H1 (cell line): ENCODE data around the gene GNLY. TPM values are rescaled to one million over a fixed set of nuclear protein-coding genes. Genes with fewer than 3 reads are reported as not detected.

Source experiments
- CTCF ChIA-PET: fragments of 300-600 bp; sonication (Branson Sonifier 250); formaldehyde crosslinking; loops from one replicate; lab custom pipeline; 2021; ENCODE audit not compliant: partially characterized antibody; lab: Charles Lee
- POLR2A ChIA-PET: fragments of 300-600 bp; sonication (Branson Sonifier 250); formaldehyde crosslinking; loops from one replicate; lab custom pipeline; 2021; ENCODE audit warnings: inconsistent platforms; ENCODE audit not compliant: partially characterized antibody; lab: Charles Lee
- DNase-seq, 2 experiments: peaks; one replicate each; pipeline versions ENCODE4 v3.0.0 to v3.0.0-alpha.2; 2010 to 2022; ENCODE audit warnings: low spot score in 2 of 2, low read depth in 1 of 2, mixed read lengths in 1 of 2
- FAIRE-seq: peaks from 2 replicates; lab custom pipeline; 2011; peaks lifted over from hg19 to GRCh38; lab: Jason Lieb, UNC
- H2AFZ ChIP-seq: 2 replicates; pipeline ENCODE4 v1.8.1; 2012; ENCODE audit warnings: low read length, inconsistent platforms
- H2AK5ac ChIP-seq: 2 replicates; pipeline ENCODE4 v1.6.1; 2013; ENCODE audit warnings: low read depth, low read length
- H2BK120ac ChIP-seq: replicated peaks from 2 replicates; pipeline ENCODE3; 2013; ENCODE audit warnings: low read depth, low read length, inconsistent platforms
- H2BK12ac ChIP-seq: 2 replicates; pipeline ENCODE4 v1.6.1; 2013; ENCODE audit warnings: low read depth, low read length
- H2BK15ac ChIP-seq: 2 replicates; pipeline ENCODE4 v1.6.1; 2013; ENCODE audit warnings: low read length
- H2BK20ac ChIP-seq: 2 replicates; pipeline ENCODE4 v1.6.1; 2013; ENCODE audit warnings: low read length
- H2BK5ac ChIP-seq: 2 replicates; pipeline ENCODE4 v1.6.1; 2013; ENCODE audit warnings: low read depth, low read length
- H3K14ac ChIP-seq: 2 replicates; pipeline ENCODE4 v1.6.1; 2013; ENCODE audit warnings: inconsistent platforms; ENCODE audit not compliant: insufficient read length
- H3K18ac ChIP-seq: 2 replicates; pipeline ENCODE4 v1.6.1; 2013; ENCODE audit warnings: low read length; ENCODE audit errors: extremely low read depth
- H3K23ac ChIP-seq: 2 replicates; pipeline ENCODE4 v1.6.1; 2013; ENCODE audit warnings: inconsistent platforms; ENCODE audit not compliant: insufficient read length
- H3K23me2 ChIP-seq: 2 replicates; pipeline ENCODE4 v1.6.1; 2013; ENCODE audit warnings: low read depth, low read length
- H3K27ac ChIP-seq: 2 replicates; pipeline ENCODE4 v1.6.1; 2011; ENCODE audit warnings: low read depth, low read length, inconsistent platforms
- H3K27me3 ChIP-seq, 4 experiments: replicated peaks in 1 of 4; 1 replicate in 1 of 4; 2 replicates in 3 of 4; pipeline versions ENCODE4 v1.6.1 to v1.8.1; 2011 to 2013; ENCODE audit warnings: low read length in 3 of 4, mild to moderate bottlenecking in 3 of 4, inconsistent platforms in 2 of 4, mixed read lengths in 2 of 4, moderate library complexity in 1 of 4; ENCODE audit not compliant: control insufficient read depth in 3 of 4, insufficient read depth in 3 of 4; ENCODE audit errors: extremely low read depth in 1 of 4
- H3K36me3 ChIP-seq, 4 experiments: 2 replicates each; pipeline versions ENCODE4 v1.6.1 to v1.8.1; 2011 to 2013; ENCODE audit warnings: mild to moderate bottlenecking in 4 of 4, low read length in 3 of 4, moderate library complexity in 2 of 4, control low read depth in 1 of 4, inconsistent platforms in 1 of 4; ENCODE audit not compliant: insufficient read depth in 4 of 4, control insufficient read depth in 2 of 4
- H3K4ac ChIP-seq: replicated peaks from 2 replicates; pipeline ENCODE3; 2013; ENCODE audit warnings: low read length, low read depth, mixed read lengths, inconsistent platforms; ENCODE audit not compliant: insufficient read length
- H3K4me1 ChIP-seq, 4 experiments: replicated peaks in 1 of 4; 1 replicate in 1 of 4; 2 replicates in 3 of 4; pipeline versions ENCODE4 v1.6.1 to v1.8.1; 2011 to 2013; ENCODE audit warnings: low read length in 3 of 4, inconsistent platforms in 2 of 4, mixed read lengths in 1 of 4; ENCODE audit not compliant: insufficient read depth in 4 of 4, control insufficient read depth in 3 of 4
- H3K4me2 ChIP-seq, 2 experiments: 2 replicates each; pipeline versions ENCODE4 v1.6.1 to v1.8.1; 2011 to 2013; ENCODE audit warnings: low read depth in 2 of 2, low read length in 2 of 2, control low read depth in 1 of 2, inconsistent platforms in 1 of 2, mild to moderate bottlenecking in 1 of 2; ENCODE audit not compliant: insufficient read depth in 1 of 2
- H3K4me3 ChIP-seq, 4 experiments: fragments of 200-600, 300-600 bp in 1 of 4; sonication (generic), shearing (Covaris generic), sonication (Bioruptor Twin) in 1 of 4; 2 replicates each; pipeline versions ENCODE4 v1.5.1 to v1.8.1; 2011 to 2016; ENCODE audit warnings: low read length in 4 of 4, low read depth in 3 of 4, control low read depth in 2 of 4, inconsistent platforms in 2 of 4, mild to moderate bottlenecking in 2 of 4, mixed read lengths in 1 of 4, moderate library complexity in 1 of 4; ENCODE audit not compliant: insufficient read depth in 2 of 4; ENCODE audit errors: extremely low read depth in 1 of 4
- H3K56ac ChIP-seq: replicated peaks from 2 replicates; pipeline ENCODE3; 2013; ENCODE audit warnings: low read depth, mild to moderate bottlenecking, mixed read lengths, low read length, inconsistent platforms; ENCODE audit not compliant: insufficient read length
- H3K79me1 ChIP-seq: 2 replicates; pipeline ENCODE4 v1.6.1; 2013; ENCODE audit warnings: low read depth, low read length, control low read depth
- H3K79me2 ChIP-seq, 2 experiments: 2 replicates each; pipeline versions ENCODE4 v1.6.1 to v1.8.1; 2012 to 2013; ENCODE audit warnings: low read length in 2 of 2, mild to moderate bottlenecking in 2 of 2, inconsistent platforms in 1 of 2; ENCODE audit not compliant: insufficient read depth in 2 of 2, control insufficient read depth in 1 of 2
- H3K9ac ChIP-seq, 4 experiments: replicated peaks in 1 of 4; 1 replicate in 1 of 4; 2 replicates in 3 of 4; pipeline versions ENCODE4 v1.6.1 to v1.8.1; 2011 to 2013; ENCODE audit warnings: low read depth in 3 of 4, low read length in 3 of 4, control low read depth in 2 of 4, mild to moderate bottlenecking in 2 of 4, moderate library complexity in 2 of 4, inconsistent platforms in 1 of 4; ENCODE audit errors: extremely low read depth in 1 of 4
- H3K9me3 ChIP-seq, 2 experiments: 2 replicates each; pipeline versions ENCODE4 v1.6.1 to v1.8.1; 2012 to 2013; ENCODE audit warnings: mild to moderate bottlenecking in 2 of 2, moderate library complexity in 2 of 2, control low read depth in 1 of 2, inconsistent platforms in 1 of 2, low read depth in 1 of 2, low read length in 1 of 2, mixed read lengths in 1 of 2; ENCODE audit not compliant: insufficient read depth in 2 of 2
- H4K20me1 ChIP-seq, 2 experiments: replicated peaks in 1 of 2; 2 replicates each; pipeline versions ENCODE3 to v1.8.1; 2011 to 2013; ENCODE audit warnings: inconsistent platforms in 2 of 2, low read length in 2 of 2, mild to moderate bottlenecking in 1 of 2; ENCODE audit not compliant: insufficient read depth in 2 of 2, control insufficient read depth in 1 of 2
- H4K5ac ChIP-seq: 2 replicates; pipeline ENCODE4 v1.6.1; 2013; ENCODE audit warnings: low read length, low read depth, mixed read lengths, inconsistent platforms; ENCODE audit not compliant: insufficient read length
- H4K8ac ChIP-seq: 2 replicates; pipeline ENCODE4 v1.8.0; 2013; ENCODE audit warnings: mild to moderate bottlenecking, moderate library complexity, low read length, inconsistent platforms; ENCODE audit not compliant: insufficient read depth; ENCODE audit errors: extremely low read depth
- H4K91ac ChIP-seq: replicated peaks from 2 replicates; pipeline ENCODE3; 2013; ENCODE audit warnings: low read length, mixed read lengths, inconsistent platforms; ENCODE audit not compliant: insufficient read length
- BRCA1 ChIP-seq: IDR thresholded peaks from 2 replicates; pipeline ENCODE4 v1.6.1; 2012; ENCODE audit warnings: low read depth, low read length, improper control_type of control experiment
- CBX5 ChIP-seq: fragments of 300-800, 300-1000 bp; sonication (generic); IDR thresholded peaks from 2 replicates; pipeline ENCODE4 v1.7.1; 2016; ENCODE audit warnings: antibody characterized with exemption, low read length, low read depth
- CHD1 ChIP-seq: IDR thresholded peaks from 2 replicates; pipeline ENCODE4 v1.6.1; 2012; ENCODE audit warnings: low read depth, low read length, improper control_type of control experiment
- FOSL1 ChIP-seq: IDR thresholded peaks from 2 replicates; pipeline ENCODE4 v1.6.1; 2011; ENCODE audit warnings: mild to moderate bottlenecking, low read depth, low read length, moderate library complexity; ENCODE audit not compliant: insufficient read depth
- GABPA ChIP-seq: IDR thresholded peaks from 2 replicates; pipeline ENCODE4 v1.6.1; 2011; ENCODE audit warnings: mild to moderate bottlenecking, low read length, moderate library complexity, borderline replicate concordance; ENCODE audit not compliant: insufficient read depth
- KDM5A ChIP-seq: fragments of 200-600 bp; IDR thresholded peaks from 2 replicates; pipeline ENCODE4 v1.7.1; 2012; ENCODE audit warnings: mild to moderate bottlenecking, low read length, inconsistent platforms, mixed read lengths
- MAFK ChIP-seq: IDR thresholded peaks from 2 replicates; pipeline ENCODE4 v1.6.1; 2012; ENCODE audit warnings: low read depth, mild to moderate bottlenecking, improper control_type of control experiment, low read length
- RAD21 ChIP-seq, 2 experiments: IDR thresholded peaks in 1 of 2; conservative IDR thresholded peaks in 1 of 2; 2 replicates each; pipeline ENCODE4 v1.6.1; 2011; ENCODE audit warnings: low read depth in 2 of 2, low read length in 2 of 2, improper control_type of control experiment in 1 of 2, inconsistent platforms in 1 of 2, mild to moderate bottlenecking in 1 of 2, moderate library complexity in 1 of 2
- RFX5 ChIP-seq: IDR thresholded peaks from 2 replicates; pipeline ENCODE4 v1.6.1; 2011; ENCODE audit warnings: low read depth, low read length, improper control_type of control experiment, borderline replicate concordance
- SP1 ChIP-seq: IDR thresholded peaks from 2 replicates; pipeline ENCODE4 v1.6.1; 2011; ENCODE audit warnings: low read depth, low read length
- SP2 ChIP-seq: IDR thresholded peaks from 2 replicates; pipeline ENCODE4 v1.6.1; 2012; ENCODE audit warnings: mild to moderate bottlenecking, low read length, inconsistent platforms
- TCF12 ChIP-seq: IDR thresholded peaks from 2 replicates; pipeline ENCODE4 v1.6.1; 2011; ENCODE audit warnings: low read depth, mild to moderate bottlenecking, low read length
- YY1 ChIP-seq: IDR thresholded peaks from 2 replicates; pipeline ENCODE4 v1.6.1; 2011; ENCODE audit warnings: low read depth, mild to moderate bottlenecking, low read length
- WGBS, 2 experiments: shearing (Covaris generic) in 1 of 2; methylation state at CpG; one replicate each; pipeline versions ENCODE4 v1.1.6 to v1.1.7; 2013 to 2015; ENCODE audit warnings: low lambda C conversion rate in 2 of 2, mixed read lengths in 2 of 2, inconsistent platforms in 1 of 2, low coverage in 1 of 2, missing lambda C conversion rate in 1 of 2; ENCODE audit not compliant: insufficient replicate concordance in 2 of 2, insufficient coverage in 1 of 2, insufficient read length in 1 of 2; ENCODE audit errors: extremely low coverage in 1 of 2, missing lambda C conversion rate in 1 of 2; 5-methylcytosine and 5-hydroxymethylcytosine counted together
- polyA plus RNA-seq, 7 experiments: library from polyadenylated mRNA; depleted of rRNA in 3 of 7; stranded (reverse) in 5 of 7; unstranded in 2 of 7; fragments of >200 nt in 5 of 7; fragments of 200-250 nt in 2 of 7; gene quantifications; 1 replicate in 5 of 7; 2 replicates in 1 of 7; 4 replicates in 1 of 7; pipeline versions ENCODE4 v1.2.1 to v1.2.3, GENCODE V29; 2011 to 2013; ENCODE audit warnings: missing spikeins in 2 of 7, mixed read lengths in 2 of 7
- total RNA-seq: library from RNA; stranded (reverse); fragmentation: NEBNext Ultra II Directional; extraction: Animal tissue kit (Norgen Biotek cat#: 25700); gene quantifications from 2 replicates; pipeline ENCODE4 v1.2.1, GENCODE V29; 2021
- TF ChIP-seq, protein P1 (sequence below): IDR thresholded peaks from 2 replicates; pipeline ENCODE4 v1.6.1; 2011; ENCODE audit warnings: low read length, improper control_type of control experiment

Gene GNLY
- total and polyA plus RNA-seq, 2 of the 8 experiments (the other 6 are each of a cell fraction or from before 2014, with no cell fraction given): 0.03 TPM; not detected in 1

GRCh38 chr2:85697096-85697495 is 2.9 kb downstream of the GNLY start:
- Histone ChIP-seq H3K79me1 (no peaks in the 10 kb centered on the region), H3K36me3 (no peaks in the 10 kb centered on the region), H4K91ac (no peak overlapping the region), H3K79me2 (no peaks in the 10 kb centered on the region), H2BK20ac (no peak overlapping the region), H4K5ac (no peak overlapping the region), H3K18ac (no peak overlapping the region), H2BK120ac (no peak overlapping the region), H3K23ac (no peak overlapping the region), H2AK5ac (no peak overlapping the region), H4K8ac (no peak overlapping the region), H2BK15ac (no peak overlapping the region), H3K23me2 (no peaks in the 10 kb centered on the region), H4K20me1 (no peaks in the 10 kb centered on the region), H3K4ac (no peak overlapping the region), H2BK5ac (no peak overlapping the region), H3K14ac (no peak overlapping the region), H3K27ac (no peak overlapping the region), H3K27me3 (no peaks in the 10 kb centered on the region), H3K9ac (no peak overlapping the region), H2AFZ (no peak overlapping the region), H3K4me1 (peaks cover 0 to 5% (median 3%) of the 10 kb centered on the region in 4 experiments; a peak in 4 of 7 replicates), H3K56ac (no peak overlapping the region), H3K9me3 (no peaks in the 10 kb centered on the region), H2BK12ac (no peak overlapping the region), H3K4me2 (no peak overlapping the region), H3K4me3 (no peak overlapping the region)
- WGBS, 2 experiments: 72% methylated on average over 3 of the region's 3 CpGs; no CpG with 5 or more reads in 1 of the 2 experiments
- DNase-seq (no peak), FAIRE-seq (no peak)
- ChIA-PET POLR2A (interaction anchor here (1.0 kb wide), 1 partner anchor 18 kb away, joined by 3 read pairs; no protein-coding TSS in a partner anchor), CTCF (interaction anchor here (0.7 to 6.8 kb wide), 8 partner anchors 8 to 601 kb away, joined by 3 to 49 read pairs (median 6); no protein-coding TSS in a partner anchor)
- TF ChIP-seq BRCA1: no peak
- TF ChIP-seq, protein P1, sequence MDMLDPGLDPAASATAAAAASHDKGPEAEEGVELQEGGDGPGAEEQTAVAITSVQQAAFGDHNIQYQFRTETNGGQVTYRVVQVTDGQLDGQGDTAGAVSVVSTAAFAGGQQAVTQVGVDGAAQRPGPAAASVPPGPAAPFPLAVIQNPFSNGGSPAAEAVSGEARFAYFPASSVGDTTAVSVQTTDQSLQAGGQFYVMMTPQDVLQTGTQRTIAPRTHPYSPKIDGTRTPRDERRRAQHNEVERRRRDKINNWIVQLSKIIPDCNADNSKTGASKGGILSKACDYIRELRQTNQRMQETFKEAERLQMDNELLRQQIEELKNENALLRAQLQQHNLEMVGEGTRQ: no peak
- TF ChIP-seq RFX5: no peak
- no peak for TF ChIP-seq RAD21 (IDR thresholded peaks at IDR 0.05 in 1 of 2, conservative IDR thresholded peaks at IDR 0.05 in 1 of 2; ENCODE audit: low read depth in 2 of 2, low read length in 2 of 2)
- TF ChIP-seq CBX5: no peak
- no peak for TF ChIP-seq SP2
- no peak for TF ChIP-seq GABPA
- no peak for TF ChIP-seq SP1
- TF ChIP-seq KDM5A: no peak
- no peak for TF ChIP-seq TCF12
- no peak for TF ChIP-seq MAFK
- TF ChIP-seq YY1: no peak
- TF ChIP-seq CHD1: no peak
- TF ChIP-seq FOSL1: no peak
